Measurements from ENCODE around the gene ETV6.

Gene ETV6

DNA sequence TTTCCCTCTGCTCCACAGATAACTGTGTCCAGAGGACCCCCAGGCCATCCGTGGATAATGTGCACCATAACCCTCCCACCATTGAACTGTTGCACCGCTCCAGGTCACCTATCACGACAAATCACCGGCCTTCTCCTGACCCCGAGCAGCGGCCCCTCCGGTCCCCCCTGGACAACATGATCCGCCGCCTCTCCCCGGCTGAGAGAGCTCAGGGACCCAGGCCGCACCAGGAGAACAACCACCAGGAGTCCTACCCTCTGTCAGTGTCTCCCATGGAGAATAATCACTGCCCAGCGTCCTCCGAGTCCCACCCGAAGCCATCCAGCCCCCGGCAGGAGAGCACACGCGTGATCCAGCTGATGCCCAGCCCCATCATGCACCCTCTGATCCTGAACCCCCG is 219.9 kb downstream of the ETV6 start:
- DNase-seq, result no peak

DNA sequence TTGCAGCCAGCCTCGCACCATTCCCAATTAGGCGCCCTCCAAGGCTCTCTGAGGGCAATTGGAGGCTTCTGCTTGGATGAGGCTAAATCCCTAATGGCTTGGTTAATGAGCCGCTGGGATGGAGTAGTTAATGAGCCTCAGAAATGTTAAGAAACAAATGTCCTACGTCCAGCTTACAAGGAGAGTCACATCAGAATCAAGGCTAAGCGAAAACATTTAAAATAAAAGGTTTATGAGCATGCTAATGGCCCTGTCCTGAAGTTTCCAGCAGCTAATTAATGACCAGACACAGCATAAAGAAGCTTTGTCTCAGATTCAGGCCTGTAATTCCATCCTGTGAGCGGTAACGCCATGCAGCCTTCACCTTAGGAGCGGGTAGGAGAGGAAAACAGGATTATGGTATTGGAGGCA is 220.6 kb downstream of the ETV6 start:
- no peak for DNase-seq

DNA sequence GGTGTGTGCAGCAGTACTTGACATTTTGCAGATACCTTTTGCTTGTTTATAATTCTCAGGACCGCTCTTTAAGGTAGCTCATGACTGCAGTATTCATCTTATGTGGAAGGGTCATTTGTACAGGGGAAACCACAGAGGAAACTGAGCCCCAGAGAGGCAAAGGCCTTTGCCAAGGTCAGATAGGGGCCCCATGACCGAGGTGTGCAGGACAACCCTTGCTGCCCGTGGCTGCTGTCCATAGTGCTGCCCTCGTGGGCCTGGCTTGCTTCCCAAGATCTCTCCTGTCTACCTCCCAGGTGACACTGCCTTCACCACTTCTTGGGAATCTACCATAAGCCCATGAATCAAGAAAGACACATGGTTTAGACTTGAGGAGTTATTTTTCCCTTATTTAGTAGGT is 222.6 kb downstream of the ETV6 start:
- DNase-seq, result no peak

DNA sequence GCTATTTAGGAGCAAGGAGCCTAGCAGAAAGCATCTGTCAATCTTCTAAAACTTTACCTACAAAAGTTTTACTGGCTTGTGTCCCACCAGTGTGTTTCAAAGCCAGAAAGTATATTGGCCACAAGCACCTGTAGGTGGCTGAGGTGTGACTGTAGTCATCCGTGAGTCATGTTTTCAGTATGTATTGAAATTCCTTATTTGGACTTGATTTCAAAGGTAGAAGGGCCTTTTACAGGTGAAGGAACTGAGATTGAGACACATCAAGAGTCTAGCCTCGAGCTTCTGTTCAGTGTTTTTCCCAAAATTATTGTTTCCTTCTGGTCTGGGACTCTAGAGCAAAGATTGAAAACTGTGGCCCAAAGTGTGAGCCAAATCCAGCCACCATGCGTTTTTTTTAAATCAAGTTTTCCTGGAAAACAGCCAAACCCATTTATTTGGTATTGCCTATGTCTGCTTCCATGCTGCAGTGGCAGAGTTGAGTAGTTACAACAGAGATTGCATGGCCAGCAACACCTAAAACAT is 226.0 kb downstream of the ETV6 start:
- no peak for DNase-seq

DNA sequence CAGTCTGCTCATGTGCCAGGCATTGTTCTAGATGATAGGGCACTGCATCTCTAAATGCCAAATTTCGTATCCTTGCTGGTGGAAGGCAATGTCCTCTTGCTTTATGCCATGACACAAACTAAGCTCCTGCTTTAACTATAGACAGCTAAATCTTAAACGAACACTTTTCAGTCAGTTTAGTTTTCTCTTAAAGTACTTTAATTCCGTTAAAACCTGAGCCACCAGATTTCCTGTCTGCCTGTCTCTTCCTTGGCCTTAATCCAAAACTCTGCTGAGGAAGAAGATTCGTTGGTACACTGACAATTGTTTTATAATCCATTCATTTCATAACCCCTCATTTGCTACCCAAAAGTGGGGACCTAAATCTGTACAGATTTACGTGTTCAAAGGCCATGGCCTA is 226.8 kb downstream of the ETV6 start:
- no peak for DNase-seq

DNA sequence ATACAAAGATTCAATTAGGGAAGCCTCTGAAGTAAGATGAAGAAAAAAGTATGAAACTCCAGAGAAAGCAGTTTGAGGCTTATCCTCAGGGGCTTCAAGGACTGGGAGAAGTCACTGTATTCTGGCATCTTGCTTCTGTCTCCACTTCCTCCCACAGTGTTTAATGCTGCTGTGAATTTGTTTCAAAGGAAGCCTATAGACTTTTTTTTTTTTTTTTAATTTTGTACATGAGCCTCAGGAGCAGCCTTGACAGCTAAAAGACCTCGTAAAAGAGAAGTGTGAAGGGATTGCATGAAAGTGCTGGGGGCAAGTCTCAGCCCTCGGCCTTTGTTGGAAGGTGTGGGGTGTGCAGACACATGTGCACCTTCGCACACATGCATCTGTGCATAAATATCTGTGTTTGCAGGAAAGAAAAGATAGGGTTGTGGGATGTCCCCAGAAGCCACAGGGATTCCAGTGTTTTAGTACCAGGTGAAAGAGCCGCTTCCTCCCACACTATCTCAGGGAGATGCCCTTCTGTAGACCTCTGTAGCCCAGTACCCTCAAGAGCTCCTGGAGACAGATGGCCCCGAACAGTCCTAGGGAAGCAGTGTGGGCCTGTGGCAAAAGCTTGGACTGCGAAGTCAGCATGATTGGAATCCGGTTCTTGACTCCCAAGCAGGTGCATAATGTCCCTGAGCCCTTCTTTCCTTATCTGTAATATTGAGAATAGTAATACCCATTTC is 227.8 kb downstream of the ETV6 start:
- DNase-seq, result no peak

DNA sequence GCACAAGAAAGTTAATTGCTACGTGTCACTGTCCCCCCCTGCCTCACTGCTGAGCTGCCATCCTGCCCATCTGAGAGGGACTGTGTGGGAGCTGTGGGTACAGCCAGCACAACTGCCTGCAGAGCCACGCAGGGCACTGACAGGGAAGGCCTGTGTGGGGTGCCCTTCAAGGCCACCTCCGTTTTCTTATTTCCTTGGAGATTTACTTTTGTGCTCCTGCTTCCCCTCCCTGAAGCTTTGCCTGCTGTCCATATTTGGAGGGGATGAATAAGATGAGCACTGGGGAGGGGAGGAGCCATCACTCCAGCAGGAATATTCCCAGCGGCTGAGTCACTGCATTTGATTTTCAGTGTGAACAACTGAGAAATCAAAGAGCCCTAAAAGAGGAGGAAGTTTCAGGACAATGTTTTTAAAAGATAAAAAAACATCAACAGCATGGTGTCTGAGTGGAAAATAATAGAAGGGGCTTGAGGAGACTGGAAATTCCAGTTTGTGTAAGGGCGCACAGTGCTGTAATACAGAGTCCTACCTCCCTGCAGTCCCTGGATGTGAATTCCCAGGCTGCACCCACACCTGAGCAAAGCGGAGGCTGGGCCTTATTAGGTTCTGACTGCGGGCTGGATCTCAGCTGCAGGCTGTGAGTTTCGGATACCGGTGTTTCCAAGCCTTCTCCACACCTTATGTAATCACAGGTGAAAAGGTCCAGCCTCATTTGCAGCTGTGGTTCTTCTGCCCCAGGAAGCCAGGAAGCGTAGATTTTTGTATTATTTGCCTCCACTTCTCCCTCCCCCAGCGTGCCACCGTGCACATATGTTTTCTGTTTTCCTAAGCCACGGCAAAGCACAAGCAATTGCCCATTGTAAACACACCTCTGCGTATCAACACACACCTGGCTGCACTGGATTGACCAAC is 228.7 kb downstream of the ETV6 start:
- no peak for DNase-seq

DNA sequence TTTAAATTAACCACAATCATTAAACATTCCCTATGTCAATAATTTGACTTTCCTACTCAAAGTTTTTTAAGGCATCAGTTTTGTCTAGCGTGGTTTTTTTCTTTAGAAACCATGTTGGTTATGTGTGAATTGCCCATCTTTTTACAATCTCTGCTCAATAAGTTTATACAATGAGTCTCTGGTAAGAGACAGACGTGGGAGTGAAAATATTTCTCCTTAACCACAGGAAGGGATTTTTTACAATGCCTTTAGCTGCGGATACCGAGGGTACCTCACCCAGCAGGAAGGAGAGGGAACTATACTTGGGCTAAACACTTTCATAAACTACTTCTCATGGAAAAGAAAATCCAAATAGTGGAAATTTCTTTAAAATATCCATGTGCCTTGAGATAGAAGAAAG is 229.8 kb downstream of the ETV6 start:
- DNase-seq, result no peak

DNA sequence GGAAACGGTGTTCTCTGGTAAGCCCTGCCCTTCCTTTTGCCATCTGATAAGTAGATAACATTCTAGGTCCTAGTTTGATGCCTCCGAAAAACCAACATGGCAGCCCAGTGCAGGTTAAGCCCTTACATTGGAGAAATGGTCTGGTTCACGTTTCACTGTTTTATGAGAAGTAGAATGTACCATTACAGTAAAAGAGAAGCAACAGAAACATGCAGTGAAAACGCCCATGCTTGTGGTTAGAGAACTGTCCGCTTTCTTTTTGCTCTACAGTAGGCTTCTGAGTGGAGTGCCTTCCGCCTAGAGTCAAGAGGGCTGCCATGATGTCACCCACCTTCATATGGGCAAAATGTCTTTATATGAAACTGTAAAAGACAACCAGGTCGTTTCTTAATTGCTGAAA is 230.9 kb downstream of the ETV6 start:
- no peak for DNase-seq

DNA sequence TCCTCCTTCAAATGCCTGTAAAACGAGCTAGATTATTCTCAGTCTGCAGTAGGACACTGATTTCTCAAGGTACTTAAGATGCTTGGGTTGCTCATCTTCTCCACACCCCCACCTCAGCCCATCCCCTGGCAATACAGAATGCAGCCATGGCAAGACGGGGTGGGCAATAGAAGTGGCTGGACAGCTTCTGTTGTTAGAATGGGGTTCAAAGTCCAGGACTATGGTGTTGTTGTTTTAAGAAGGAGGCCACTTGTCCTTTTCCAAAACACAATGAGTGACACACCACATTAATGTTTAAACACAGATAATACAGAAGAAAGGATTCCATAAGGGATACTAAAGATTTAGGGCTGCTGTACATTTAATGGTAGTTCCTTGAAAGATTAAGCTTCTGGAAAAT is 232.4 kb downstream of the ETV6 start:
- DNase-seq, result no peak

DNA sequence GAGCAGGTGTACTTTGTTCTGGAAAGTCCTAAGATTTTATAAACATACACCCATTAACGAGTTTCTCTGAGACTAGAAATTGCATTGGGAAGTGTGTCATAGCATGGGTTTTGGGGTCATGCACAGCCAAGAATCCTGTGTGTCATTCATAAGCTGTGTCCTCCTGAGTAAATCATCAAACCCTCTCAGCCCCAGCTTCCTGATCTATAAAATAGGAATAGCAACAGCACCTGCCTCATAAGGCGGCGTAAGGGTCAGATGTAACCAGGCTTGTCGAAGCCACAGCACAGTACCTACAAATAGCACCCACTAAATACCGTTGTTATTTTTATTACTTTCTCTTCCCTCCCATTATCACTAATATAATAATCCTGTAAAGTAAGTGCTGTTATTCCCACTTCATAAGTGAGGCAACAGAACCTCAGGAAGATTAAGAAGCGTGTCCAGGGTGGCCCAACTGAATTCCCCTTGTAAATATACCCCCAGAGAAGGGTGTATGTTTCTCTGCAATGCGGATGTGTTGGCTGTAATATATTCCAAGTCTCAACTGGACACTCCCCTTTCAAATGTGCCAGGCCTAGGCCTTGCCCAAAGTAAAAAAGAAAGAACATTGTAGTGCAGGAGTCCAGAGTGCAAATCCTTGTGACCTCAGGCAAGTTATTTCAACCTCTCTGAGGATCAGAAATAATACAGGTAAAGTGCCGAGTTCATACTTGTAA is 233.0 kb downstream of the ETV6 start:
- no peak for DNase-seq

DNA sequence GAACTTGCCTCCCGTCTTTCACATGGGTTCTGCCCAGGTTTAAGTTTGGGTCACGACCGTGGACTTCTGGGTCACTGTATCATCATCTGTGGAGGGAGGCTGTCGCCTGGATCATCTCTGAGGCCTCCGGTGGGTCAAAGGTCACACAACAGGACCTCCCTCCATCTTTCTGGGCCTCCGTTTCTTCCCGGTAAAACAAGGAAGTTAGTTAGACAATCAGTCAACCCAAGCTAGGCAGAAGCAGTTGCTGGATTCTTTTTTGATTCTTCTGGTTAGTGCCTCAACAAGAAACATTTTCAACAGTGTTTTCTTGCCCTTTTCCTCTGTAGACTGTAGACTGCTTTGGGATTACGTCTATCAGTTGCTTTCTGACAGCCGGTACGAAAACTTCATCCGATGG is 234.6 kb downstream of the ETV6 start:
- no peak for DNase-seq

DNA sequence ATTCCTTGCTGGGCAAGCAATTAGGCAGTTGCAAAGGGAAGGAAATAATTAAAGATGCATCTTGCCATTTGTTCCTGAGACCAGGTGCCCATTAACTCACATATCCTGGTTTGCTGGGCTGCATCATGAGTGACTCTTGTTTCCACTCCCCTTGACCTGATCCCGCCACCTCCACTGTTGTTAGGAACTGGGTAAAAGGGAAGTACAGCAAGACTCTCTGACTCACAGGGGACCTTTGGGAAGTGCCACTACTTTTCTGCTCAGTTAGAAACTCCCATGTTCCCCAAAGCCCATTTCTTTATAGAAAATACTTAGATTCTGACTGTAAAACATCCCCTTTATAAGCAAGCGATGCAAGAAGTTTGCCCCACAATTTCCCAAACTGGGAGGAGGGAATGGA is 235.2 kb downstream of the ETV6 start:
- DNase-seq, result no peak

DNA sequence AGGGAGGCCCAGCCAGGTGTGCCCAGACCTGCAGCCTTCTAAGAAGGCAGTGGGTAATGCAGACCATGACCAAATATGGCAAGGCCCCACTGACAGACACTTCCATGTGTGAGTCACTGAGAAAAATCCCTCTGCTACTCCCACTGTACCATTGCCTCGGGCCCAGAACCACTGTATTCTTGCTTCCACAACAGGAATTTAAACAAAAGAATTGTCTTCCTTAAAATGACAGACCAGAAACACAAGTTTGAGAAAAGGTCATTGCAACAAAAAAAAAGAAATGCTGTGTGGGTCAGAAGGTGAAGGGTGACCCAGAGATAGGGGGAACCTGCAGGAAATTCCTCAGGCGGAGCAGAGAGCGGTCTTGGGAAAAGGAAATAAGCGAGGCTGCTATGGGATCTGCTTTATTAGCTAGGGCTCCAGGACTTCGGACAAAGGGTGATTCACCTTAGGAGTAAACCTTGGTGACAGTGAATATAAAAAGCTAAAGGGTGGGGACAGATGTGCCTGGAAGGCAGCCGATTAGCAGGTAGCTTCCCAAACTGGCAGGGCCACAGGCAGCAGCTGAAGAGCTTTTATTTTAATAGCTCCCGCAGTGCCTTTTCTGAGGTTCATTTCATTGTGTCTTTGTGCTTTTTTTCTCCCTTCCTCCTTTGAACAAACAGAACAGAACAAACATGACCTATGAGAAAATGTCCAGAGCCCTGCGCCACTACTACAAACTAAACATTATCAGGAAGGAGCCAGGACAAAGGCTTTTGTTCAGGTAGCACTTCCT is 236.0 kb downstream of the ETV6 start:
- DNase-seq, result no peak

DNA sequence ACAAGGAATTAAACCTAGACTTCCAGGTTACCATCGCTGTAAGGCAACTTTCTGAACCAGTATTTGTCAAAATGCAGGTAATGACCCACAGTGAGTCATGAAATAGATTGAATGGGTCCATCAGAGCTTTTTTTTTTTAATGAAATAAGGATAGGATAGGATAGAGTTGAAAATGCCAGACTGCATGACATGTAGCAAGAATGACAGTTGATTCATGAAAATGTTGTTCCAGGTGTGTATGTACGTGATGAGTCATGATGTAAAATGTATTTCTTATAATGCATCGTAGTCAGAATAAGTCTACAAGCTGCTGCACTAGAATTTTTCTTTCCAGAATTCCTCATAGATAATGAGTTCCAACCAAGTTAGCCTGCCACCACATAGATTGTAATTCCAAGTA is 236.9 kb downstream of the ETV6 start:
- DNase-seq, result no peak

DNA sequence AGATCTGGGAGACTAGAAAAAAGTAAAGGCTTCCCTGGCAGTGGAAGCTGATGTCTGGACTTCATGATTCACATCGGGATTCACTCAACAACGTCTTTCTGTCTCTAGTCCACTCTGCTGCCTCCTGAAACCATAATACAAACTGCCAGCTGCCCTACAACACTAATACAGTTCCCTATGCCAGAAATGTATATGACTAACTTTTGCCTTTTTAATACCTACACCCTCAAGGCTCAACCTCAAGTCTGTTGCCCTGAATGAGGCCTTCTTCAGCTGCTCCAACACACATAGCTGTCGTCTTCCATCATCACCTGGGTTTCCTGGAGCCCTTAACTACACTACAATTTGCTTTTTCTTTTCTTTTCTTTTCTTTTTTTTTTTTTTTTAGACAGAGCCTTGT is 238.6 kb downstream of the ETV6 start:
- no peak for DNase-seq

DNA sequence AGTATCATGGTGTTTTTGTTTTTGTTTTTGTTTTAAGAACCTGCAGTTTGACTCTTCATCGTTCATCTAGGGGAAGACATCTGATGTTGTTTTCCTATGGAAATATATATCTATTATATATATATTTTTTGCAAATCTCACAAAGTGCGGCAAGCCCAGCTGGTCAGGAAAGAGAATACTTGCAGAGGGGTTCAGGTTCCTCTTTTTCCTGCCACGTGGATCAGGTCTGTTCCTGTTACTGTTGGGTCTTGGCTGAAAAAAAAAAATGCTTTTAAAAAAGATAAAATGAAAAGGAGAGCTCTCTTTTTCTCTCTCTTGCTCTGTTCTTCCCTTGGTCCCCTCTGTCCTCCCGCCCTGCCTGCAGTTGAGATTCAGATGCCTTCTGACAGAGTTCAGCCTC is 241.9 kb downstream of the ETV6 start:
- no peak for DNase-seq

DNA sequence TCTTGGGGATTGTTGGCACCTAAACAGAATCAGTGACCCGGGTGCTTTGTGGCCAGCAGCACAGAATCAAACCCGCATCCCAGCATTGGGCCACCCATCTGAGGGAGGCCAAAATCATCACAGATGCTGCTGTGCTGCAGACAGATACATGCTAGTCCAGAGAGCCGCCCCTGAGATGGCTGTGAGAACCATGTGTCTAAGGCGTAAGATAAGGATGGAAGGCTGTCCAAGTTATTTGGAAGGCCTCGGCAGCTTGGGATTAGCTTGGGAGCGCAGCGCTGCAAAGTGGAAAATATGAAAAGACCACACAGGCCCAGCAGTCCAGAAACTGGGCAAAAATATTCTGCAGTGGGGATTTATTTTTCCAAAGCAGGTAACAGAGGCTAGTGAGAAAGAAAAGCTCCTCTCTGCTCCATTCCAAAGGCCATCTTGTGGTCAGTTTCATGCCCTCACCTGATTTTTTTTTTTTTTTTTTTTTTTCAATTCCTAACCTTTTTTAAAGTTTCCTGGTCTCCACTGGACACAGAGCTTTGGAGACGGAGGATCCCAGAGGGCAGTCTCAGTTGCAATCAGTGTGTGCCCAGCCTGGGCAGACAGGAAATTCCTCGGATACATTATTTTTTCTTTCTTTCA is 242.4 kb downstream of the ETV6 start:
- DNase-seq, result no peak

DNA sequence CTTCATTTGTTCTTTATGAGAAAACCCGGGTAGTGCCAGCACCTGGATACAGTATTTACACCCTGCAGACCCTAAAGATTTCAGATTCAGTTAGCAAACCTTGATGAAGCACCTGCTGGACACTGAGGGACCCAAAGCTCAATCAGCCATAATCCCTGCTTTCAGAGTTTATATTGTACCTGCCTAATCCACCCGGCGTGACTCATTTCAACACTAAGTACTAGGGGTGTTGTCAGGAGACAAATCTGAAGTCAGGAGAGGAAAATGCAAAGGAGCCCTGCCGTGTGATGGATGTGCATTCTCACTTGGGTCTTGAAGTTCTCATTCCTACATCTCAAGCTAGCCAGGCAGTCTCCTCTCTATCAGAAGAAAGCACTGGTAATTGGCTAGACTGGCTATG is 244.5 kb downstream of the ETV6 start:
- no peak for DNase-seq

DNA sequence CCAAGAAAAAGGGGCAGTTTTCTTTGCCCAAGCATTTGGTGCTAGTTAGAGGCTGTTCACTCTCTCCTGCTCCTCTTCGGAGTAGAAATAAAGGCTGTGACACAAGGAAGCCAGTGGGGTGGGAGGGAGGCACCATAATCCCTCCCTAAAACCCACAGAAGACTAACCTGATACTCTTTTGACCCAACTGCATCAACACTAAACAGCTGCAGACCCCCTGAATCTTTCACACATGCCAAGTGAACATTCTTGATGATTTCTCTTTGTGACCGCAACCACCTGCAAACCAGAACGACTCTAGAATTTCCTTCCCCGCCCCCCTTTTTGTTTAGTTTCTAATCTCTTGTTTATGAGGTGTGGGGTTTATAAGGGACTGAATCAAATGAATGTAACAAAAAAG is 245.4 kb downstream of the ETV6 start:
- DNase-seq, result no peak

DNA sequence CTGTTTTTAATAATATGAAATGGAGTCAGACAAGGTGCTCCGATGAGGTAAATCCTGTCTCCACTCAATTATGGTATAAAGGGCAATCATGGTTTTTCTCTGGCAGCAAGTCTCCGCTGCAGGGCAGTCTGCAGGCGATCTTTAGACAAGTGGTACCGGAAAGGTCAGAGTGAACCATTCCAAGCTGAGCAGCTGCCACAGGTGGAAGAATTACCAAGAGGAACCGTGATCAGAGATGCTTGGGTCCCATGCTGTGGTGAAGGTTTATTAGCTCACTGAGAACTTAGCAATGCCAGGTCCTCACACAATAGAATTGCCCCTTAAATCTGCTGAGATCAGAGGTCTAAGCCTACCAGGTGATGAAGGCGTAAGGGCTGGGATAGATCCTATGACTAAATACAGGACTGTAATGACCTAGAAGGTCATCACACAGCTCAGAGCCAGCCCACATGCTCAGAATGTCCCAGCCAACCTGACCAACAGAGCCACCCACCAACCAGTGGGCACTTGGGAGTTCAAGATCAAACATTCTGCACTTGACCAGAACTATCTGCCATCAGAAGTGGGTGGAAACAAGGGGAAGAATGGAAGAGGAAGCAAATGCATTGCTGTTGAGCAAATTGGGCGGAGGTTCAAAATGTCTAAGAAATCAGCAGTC is 246.1 kb downstream of the ETV6 start:
- no peak for DNase-seq
